HCT116 (cell line): ENCODE measurements around the gene IRX3.

ENCODE experiments used
- EZH2 ChIP-seq: fragments of 200-600 bp; sonication (generic); IDR thresholded peaks from 2 replicates; pipeline ENCODE4 v1.6.1; 2017; ENCODE audit warnings: antibody characterized with exemption, mixed run types
- POLR2AphosphoS5 ChIP-seq: IDR thresholded peaks from 2 replicates; pipeline ENCODE4 v1.6.1; 2011; ENCODE audit warnings: mild to moderate bottlenecking, low read depth, low read length, moderate library complexity
- YY1 ChIP-seq: IDR thresholded peaks from 2 replicates; pipeline ENCODE4 v1.6.1; 2011; ENCODE audit warnings: low read length, low read depth, moderate library complexity, mild to moderate bottlenecking; ENCODE audit not compliant: insufficient replicate concordance; ENCODE audit errors: extremely low read depth
- ZNF274 ChIP-seq: fragments of 200-500 bp; sonication (Bioruptor generic); IDR thresholded peaks from 2 replicates; pipeline ENCODE4 v1.6.1; 2014; ENCODE audit warnings: mild to moderate bottlenecking, low read depth, low read length, inconsistent platforms

- TF ChIP-seq EZH2, result no peak
- no peak for TF ChIP-seq ZNF274
- TF ChIP-seq YY1, result no peak
- TF ChIP-seq POLR2AphosphoS5, result no peak
Measured at GRCh38 chr16:54325616-54326265, 39.2 kb upstream of the IRX3 start.
